Raji (cell line): ENCODE results near the gene TMEM200A.

Experiments
- POLR2A ChIP-seq: IDR thresholded peaks from 2 replicates; pipeline ENCODE4 v1.6.1; 2011; ENCODE audit warnings: low read depth, low read length, control low read depth; ENCODE audit not compliant: insufficient read depth

Gene TMEM200A

DNA sequence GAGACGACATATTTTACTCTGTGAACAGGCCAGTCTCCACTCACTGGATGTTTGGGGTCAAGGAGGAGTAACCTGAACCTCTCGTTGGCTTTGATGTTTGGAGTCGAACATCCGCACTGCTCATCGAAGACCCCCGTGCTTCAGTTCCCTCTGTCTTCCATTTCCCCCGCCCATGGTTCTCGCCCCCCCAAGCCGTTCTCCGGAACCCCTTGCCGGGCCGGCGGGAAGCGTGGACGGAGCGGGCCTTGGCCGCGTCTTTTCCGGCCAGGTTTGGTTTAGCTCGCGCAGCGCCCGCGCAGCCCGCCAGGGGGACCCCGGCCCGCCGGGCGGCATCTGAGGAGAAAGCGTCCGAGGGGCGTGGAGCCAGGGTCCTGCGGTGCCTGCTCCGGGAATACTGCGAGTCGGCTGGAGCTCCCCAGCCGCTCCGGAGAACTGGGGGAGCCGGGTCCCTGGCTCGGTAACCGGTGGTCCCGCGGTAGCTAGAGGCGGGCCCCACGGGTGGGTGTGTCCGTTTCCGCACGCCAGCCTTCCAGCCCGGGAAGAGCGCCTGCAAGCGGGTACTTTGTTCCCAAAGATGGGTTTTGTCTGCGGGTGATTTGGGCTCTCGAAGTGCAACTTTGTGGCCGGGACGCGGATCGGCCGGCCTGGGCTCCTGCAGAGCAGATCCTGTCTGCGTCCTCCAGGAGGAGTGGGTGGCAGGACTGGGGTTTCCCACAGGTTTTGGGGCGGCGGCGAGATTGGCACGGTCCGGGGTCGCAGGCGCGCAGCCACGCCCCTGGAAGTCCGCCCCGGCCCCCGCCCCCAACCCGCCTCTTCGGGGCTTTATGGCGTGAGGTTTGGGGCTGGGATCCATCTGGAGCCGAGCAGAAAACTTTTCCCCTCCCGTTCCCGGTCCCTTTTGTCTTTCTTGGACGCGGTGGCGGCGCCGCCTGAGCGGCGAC lies at the start of gene TMEM200A:
TSS of gene TMEM200A (plus strand) at position 852 of the 941 bp plus-strand sequence. CDS start 74,406 bp downstream, outside the sequence.
- TF ChIP-seq POLR2A: no peak

DNA sequence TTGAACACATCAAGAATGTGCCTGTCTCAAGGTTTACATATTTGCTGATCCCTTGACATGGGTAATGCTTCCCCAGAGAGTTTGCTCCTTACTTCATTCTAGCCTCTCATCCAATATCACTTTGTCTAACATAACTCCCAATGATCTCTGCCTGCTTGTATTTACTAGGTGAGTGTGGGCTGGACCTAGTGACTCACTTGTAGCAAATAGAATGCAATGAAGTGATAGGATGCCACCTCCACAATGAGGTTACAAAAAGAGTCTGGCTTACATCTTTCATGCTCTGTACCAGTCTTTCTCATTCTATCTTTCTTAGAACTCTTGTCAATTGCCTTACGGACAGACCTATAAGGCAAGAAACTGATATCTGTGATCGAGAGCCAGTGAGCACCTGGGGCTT lies 44.9 kb upstream of the TMEM200A start:
- no peak for TF ChIP-seq POLR2A

- TF ChIP-seq POLR2A: no peak
Measured at GRCh38 chr6:130322673-130323268, 43.0 kb upstream of the TMEM200A start.

DNA sequence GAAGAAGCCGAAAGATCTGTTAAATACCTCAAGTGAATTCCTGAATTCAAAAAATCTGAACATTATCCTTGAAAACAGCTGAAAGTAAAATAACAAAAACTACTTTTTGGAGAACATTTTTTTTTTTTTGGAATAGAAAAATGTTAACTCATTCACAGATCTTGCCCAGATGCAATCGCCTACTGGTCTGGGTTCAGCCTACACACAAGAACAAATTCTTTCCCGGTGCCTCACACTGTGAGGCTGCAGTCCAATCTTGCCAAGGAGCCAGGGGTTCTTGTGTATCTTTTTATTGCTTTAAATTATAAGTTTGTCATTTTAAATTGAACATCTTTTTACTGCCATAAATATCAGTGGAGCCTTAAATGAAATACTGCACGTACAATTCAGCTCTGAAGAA lies 41.2 kb upstream of the TMEM200A start:
- no peak for TF ChIP-seq POLR2A

- TF ChIP-seq POLR2A: no peak
Measured at GRCh38 chr6:130326496-130326895, 39.3 kb upstream of the TMEM200A start.

GRCh38 chr6:130337534-130337933 lies 28.3 kb upstream of the TMEM200A start:
- no peak for TF ChIP-seq POLR2A

GRCh38 chr6:130354322-130354721 lies 11.5 kb upstream of the TMEM200A start:
- TF ChIP-seq POLR2A: no peak

DNA sequence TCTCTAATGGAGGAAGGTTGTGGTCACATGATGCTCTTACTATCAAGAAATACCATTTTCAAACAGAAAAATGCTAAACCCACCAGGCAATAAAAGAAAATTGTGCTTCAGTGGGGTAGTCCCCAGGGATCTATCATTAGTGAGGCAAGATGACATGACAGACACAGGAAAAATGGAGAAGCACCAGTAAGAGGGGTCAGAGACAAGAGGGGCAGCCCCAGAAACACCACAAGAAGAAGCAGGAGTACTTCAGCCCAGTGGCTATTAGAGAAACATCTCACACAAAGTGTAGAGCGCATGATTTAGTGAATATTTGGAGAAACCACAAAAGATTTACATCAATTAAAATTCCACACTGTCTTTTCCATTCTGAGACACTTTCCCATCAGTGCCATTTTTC lies 10.2 kb upstream of the TMEM200A start:
- no peak for TF ChIP-seq POLR2A

- TF ChIP-seq POLR2A: no peak
Measured at GRCh38 chr6:130357436-130357835, 8.4 kb upstream of the TMEM200A start.

- no peak for TF ChIP-seq POLR2A
Measured at GRCh38 chr6:130359736-130360135, 6.1 kb upstream of the TMEM200A start.

- TF ChIP-seq POLR2A: no peak
Measured at GRCh38 chr6:130362128-130362527, 3.7 kb upstream of the TMEM200A start.

- TF ChIP-seq POLR2A: no peak
Measured at GRCh38 chr6:130364224-130364780, 1.5 kb upstream of the TMEM200A start.

DNA sequence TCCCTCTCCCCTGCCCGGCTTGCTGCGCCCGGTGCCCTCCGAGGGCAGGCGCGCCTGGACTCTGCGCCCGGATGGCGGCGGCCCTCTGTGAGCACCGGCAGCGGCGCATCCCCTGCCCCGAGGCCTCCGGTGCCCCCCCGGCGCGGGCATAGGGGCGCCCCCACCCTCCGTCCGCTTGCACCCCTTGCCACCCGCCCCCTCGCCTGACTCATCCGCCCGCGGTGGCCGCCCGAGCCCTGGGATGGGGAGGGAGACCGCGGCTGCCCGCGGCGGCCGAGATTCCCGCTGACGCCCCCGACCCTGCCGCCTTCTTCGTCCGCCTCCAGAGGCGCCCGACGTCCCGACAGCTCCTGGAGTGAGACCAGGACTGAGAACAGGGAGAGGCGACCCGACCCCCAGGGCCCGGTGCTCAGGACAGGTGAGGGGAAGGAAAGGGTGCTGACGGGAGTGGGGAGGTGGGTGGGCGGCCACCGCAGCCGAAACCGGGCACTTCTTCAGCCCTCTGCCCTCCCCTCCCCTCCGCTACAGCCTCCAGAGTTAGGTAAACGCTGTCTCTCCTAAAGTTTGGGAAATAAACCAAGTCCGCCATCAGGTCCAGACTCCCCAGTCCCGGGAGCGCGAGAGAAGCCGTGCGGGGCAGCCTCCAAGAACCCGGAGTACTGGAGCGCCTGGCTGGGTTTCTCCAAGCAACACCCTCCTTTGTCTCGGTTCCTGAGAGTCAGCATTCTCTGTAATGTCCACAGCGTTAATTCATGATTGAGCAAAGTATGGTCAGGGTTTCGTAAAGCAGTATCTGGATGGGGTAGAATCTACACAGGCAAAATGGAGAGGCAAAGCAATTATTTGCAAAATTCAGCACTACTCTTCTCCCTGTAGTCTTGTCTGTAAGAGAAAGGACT lies 539 bp downstream of the TMEM200A start:
- TF ChIP-seq POLR2A: no peak

GRCh38 chr6:130367767-130368166 lies 1.9 kb downstream of the TMEM200A start:
- TF ChIP-seq POLR2A: no peak

DNA sequence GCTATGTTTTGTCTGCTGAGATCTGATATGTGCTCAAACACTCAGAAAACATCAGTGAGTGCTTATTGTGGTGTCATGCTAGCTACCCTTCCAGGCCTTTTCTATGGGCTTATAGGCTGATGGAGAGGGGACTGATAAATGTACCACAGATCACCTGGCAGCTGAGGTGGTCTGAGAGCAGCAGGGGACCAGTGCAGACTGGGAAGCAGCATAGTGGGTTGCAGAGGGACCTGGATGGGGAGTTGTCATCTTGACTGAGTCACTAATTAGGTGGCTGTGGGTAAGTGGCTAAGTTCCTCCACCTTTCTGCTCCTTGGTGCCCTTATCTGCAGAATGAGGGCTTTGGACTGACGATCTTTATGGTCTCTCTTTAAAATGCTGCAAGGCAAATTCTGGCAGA lies 2.8 kb downstream of the TMEM200A start:
- no peak for TF ChIP-seq POLR2A

- no peak for TF ChIP-seq POLR2A
Measured at GRCh38 chr6:130369831-130370230, 4.0 kb downstream of the TMEM200A start.
